GM10266 (cell line): Measurements from ENCODE around the gene TNKS2.

ENCODE experiments used
- DNase-seq: peaks from one replicate; pipeline ENCODE4 v3.0.0; 2012; ENCODE audit errors: extremely low spot score
- TF ChIP-seq, protein P1 (sequence below): IDR thresholded peaks from 2 replicates; pipeline ENCODE4 v1.5.1; 2012; ENCODE audit warnings: mild to moderate bottlenecking, low read depth; ENCODE audit not compliant: control insufficient read depth, insufficient read depth; ENCODE audit errors: missing control alignments

The TNKS2 gene

DNA sequence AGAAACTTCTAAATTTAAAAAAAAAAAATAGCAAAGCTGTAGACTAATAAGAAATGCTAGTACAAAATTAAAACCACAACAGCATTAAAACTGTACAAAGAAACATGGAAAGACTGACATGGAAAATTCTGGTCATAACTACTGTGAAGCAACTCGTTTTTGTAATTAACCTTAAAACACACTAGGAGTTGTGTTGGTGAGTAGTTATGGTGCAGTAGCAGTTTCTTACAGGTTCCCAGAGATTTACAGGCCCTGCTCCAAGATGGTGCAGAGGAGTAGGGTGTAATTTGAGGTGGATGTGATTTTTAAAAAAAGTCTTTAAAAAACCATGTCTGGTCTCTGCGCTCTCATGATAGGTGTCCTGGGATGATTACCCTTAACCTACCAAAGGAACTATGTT is 31.0 kb downstream of the TNKS2 start:
- no peak for DNase-seq
- TF ChIP-seq, protein P1, sequence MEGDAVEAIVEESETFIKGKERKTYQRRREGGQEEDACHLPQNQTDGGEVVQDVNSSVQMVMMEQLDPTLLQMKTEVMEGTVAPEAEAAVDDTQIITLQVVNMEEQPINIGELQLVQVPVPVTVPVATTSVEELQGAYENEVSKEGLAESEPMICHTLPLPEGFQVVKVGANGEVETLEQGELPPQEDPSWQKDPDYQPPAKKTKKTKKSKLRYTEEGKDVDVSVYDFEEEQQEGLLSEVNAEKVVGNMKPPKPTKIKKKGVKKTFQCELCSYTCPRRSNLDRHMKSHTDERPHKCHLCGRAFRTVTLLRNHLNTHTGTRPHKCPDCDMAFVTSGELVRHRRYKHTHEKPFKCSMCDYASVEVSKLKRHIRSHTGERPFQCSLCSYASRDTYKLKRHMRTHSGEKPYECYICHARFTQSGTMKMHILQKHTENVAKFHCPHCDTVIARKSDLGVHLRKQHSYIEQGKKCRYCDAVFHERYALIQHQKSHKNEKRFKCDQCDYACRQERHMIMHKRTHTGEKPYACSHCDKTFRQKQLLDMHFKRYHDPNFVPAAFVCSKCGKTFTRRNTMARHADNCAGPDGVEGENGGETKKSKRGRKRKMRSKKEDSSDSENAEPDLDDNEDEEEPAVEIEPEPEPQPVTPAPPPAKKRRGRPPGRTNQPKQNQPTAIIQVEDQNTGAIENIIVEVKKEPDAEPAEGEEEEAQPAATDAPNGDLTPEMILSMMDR = no peak

DNA sequence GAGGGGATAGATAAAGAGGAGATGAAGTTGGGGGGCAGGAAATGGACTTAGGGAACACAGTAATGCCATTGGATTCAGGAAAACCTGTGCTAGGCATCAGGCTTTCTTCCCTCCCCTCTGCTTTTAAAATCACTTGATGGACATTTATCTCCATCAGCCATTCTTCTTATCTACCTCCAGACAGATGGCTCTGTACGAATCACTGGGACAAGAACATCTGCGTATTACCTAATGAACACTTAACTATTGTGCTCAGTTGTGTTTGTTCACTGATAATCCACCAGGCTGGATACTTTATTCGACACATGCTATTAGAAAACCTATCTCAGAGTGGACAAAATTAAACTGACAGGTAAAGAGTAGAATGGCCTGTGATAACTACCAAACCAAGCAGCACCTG is 40.0 kb downstream of the TNKS2 start:
- DNase-seq = no peak
- TF ChIP-seq, protein P1 = no peak

DNA sequence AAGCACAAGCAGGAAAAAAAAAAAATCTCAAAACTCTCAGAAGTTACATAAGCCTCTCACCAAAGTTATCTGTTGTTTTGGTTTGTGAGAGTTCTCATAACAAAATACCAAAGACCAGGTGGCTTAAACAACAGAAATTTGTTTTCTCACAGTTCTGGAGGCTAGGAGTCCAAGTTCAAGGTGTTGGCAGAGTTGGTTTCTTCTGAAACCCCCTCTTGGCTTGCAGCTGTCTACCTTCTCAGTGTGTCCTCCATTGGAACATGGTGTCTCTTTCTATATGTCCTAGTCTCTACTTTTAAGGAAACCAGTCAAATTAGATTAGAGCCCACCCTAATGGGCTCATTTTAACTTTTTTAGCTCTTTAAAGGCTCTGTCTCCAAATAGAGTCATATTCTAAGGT is 44.9 kb downstream of the TNKS2 start:
- TF ChIP-seq, protein P1 = no peak
- no peak for DNase-seq

DNA sequence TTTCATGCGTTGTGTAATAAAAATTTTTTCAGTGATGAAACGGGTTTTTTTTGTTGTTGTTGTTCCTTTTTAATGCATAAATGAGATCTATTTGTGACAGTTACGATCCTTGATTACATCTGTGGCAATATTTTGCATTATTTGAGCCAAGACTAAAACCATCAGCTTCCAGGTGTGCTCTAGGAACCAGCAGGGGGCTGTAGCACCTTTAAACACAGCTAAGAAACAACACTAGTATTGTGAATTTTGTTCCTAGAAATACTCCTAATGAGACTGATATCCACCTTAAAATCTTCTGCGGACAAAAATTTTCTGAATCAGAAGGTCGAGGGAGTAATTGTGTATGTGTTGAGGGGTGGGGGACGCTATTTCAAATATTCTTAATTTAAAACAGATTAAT is 58.4 kb downstream of the TNKS2 start:
- DNase-seq = no peak
- TF ChIP-seq, protein P1 = peak; percentile 11

DNA sequence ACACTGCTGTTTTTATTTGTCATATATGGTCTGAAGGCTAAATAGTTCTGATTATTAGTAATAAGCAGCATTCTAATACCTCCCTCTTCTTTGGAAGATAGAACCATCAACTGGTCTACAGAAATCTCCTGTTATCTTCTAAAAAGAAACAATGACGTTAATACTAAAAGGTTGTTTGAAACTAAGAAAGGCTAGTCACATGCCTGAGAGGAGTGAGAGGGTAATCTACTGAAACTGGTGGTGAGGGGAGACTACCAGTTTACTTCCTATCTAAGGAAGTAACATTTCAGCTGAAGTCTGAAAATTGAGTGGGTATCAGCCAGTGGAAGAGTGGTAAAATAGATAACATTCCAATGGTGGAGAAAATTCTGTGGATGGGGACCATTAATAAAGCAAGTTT is 62.7 kb downstream of the TNKS2 start:
- DNase-seq = no peak
- TF ChIP-seq, protein P1 = no peak

DNA sequence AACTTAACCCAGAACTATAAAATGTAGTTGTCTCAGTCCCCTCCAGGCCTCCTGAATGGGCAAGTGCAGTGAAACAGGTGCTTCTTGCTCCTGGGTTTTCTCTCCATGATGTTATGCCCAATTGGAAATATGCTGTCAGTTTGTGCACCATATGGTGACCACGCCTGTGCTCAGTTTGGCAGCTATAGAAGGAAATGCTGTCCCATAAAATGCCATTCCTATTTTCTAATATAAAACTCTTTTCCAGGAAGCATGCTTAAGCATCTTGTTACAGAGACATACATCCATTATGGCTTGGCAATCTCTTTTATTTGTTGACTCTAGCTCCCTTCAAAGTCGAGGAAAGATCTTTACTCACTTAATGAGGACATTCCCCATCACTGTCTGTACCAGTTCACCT is 65.9 kb downstream of the TNKS2 start:
- TF ChIP-seq, protein P1 = no peak
- DNase-seq = no peak

DNA sequence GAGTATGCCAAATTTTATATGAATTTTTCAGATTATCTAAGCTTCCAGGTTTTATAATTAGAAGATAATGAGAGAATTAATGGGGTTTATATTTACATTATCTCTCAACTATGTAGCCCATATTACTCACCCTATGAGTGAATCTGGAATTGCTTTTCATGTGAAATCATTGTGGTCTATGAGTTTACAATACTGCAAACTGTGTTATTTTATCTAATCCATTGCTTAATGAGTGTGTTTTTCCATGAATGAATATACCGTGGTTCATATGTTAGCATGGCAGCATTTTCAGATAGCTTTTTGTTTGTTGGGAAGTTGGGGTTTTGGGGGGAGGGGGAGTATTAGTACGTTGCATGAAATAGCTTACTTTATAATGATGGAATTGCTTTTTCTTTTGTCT is 66.5 kb downstream of the TNKS2 start:
- no peak for DNase-seq
- TF ChIP-seq, protein P1 = no peak

DNA sequence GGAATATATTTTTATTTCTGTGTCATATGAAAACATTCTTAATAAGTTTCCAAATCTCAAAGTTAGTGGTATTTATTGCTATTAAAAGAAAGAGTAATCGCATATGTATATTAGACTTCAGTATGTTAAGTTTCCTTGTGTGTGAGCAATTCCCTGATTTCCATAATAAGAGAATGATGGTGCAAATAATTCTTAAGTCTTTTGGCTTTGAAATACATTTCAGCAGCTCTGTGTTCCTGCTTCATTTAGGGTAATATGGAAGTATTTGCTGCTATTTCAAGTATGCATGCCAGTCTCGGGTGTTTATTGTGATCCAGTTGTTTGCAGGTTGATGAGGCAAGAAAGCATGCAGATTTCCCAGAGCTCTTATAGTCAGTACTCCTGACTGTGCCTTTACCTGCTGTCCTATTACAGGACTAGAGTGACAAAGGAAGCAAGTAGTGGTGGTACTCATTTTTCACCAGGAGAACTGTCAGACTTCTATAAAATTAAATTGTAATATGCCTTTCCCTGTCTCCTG is 67.4 kb downstream of the TNKS2 start:
- TF ChIP-seq, protein P1 = no peak
- no peak for DNase-seq
